ENCODE results near the gene PBX1. TPM values are rescaled to one million over a fixed set of nuclear protein-coding genes. Genes with fewer than 3 reads are reported as not detected.

PBX1 gene
- total and polyA plus RNA-seq, 2 donors (not counting 3 experiments of a cell fraction or from before 2014, with no cell fraction given) = 10.7 to 24.1 TPM

GRCh38 chr1:164886101-164886500, 327.1 kb downstream of the PBX1 start:
- Histone ChIP-seq H3K4me1 (ENCODE audit: control insufficient read depth, extremely low read depth, insufficient read depth, low read length) (no peaks in the 10 kb centered on the region), H3K36me3 (ENCODE audit: control insufficient read depth in 2 of 2, extremely low read depth in 1 of 2, insufficient read depth in 2 of 2, low read length in 2 of 2) (no peaks in the 10 kb centered on the region), H3K9me1 (replicated peaks; ENCODE audit: control insufficient read depth, extremely low read depth, insufficient read depth, low read length) (no peaks in the 10 kb centered on the region), H3K9me3 (replicated peaks; ENCODE audit: control insufficient read depth, insufficient read depth, low read length) (no peaks in the 10 kb centered on the region), H4K20me1 (replicated peaks; ENCODE audit: control insufficient read depth, extremely low read depth, insufficient read depth, low read length) (no peaks in the 10 kb centered on the region), H3K27ac (ENCODE audit: insufficient read depth, low read depth, low read length) (no peak overlapping the region), H2AFZ (ENCODE audit: low read depth, low read length) (no peak overlapping the region), H3K4me2 (ENCODE audit: insufficient read depth, low read length) (no peak overlapping the region), H3K9ac (replicated peaks; ENCODE audit: extremely low read depth, insufficient read depth, low read length) (no peak overlapping the region), H3K27me3 (ENCODE audit: control insufficient read depth in 2 of 2, insufficient read depth in 2 of 2, low read length in 2 of 2) (no peaks in the 10 kb centered on the region), H3K79me2 (ENCODE audit: control insufficient read depth, insufficient read depth, low read length) (no peaks in the 10 kb centered on the region), H3K4me3 (replicated peaks in 1 of 3; ENCODE audit: insufficient read depth in 1 of 3, low read depth in 1 of 3, low read length in 3 of 3) (no peak overlapping the region)
- intact Hi-C loops (cut with micrococcal nuclease) (no loop called here), dilution Hi-C loops (cut with MboI; ENCODE audit: extremely low pct_ligation_motif_present, low sequenced_read_pairs) (no loop called here)
- DNase-seq (ENCODE audit: low read depth, low spot score) (no peak), FAIRE-seq (no peak)
- ChIA-PET POLR2A (no interaction called here), CTCF (no interaction called here)
- TF ChIP-seq FOS (IDR thresholded peaks at IDR 0.05; ENCODE audit: borderline replicate concordance, insufficient read depth, low read length) = no peak
- TF ChIP-seq MYC (IDR thresholded peaks at IDR 0.05; ENCODE audit: low read depth, low read length) = no peak
- TF ChIP-seq JUN (IDR thresholded peaks at IDR 0.05; ENCODE audit: borderline replicate concordance, insufficient read depth, insufficient read length, low read depth) = no peak
- TF ChIP-seq EZH2 (IDR thresholded peaks at IDR 0.05; ENCODE audit: borderline replicate concordance, low read depth, low read length, severe bottlenecking) = no peak
- no peak for TF ChIP-seq POLR2A (IDR thresholded peaks at IDR 0.05; ENCODE audit: low read depth, low read length)
- TF ChIP-seq POLR2AphosphoS5 (IDR thresholded peaks at IDR 0.05; ENCODE audit: insufficient read depth, low read depth, low read length) = no peak
- TF ChIP-seq CTCF (IDR thresholded peaks at IDR 0.05; ENCODE audit: extremely low read depth in 1 of 2, insufficient read depth in 1 of 2, low read depth in 1 of 2, low read length in 2 of 2) = no peak
- no peak for TF ChIP-seq GATA2 (IDR thresholded peaks at IDR 0.05; ENCODE audit: insufficient read depth, insufficient read length, low read depth, low read length)
- TF ChIP-seq, protein P1, sequence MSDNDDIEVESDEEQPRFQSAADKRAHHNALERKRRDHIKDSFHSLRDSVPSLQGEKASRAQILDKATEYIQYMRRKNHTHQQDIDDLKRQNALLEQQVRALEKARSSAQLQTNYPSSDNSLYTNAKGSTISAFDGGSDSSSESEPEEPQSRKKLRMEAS (IDR thresholded peaks at IDR 0.05; ENCODE audit: insufficient read depth, insufficient read length) = no peak
- no TSS peak for BruUV-seq (replicated peaks)
